Natural killer cell (primary cell): ENCODE results near the gene VPS45. TPM values are rescaled to one million over a fixed set of nuclear protein-coding genes. Genes with fewer than 3 reads are reported as not detected.

ENCODE experiments used
- ATAC-seq, 3 donors: fragments of 150-1000 bp in 2 of 3; fragments of 200-7000 bp in 1 of 3; cut with Tn5 transposase; 1 replicate in 1 of 3; 2 replicates in 2 of 3; pipeline ENCODE4 v1.10.0; 2021; ENCODE audit warnings: mild to moderate bottlenecking in 2 of 3, moderate library complexity in 2 of 3
- DNase-seq, 2 donors: peaks; one replicate each; pipeline versions ENCODE4 v3.0.0 to v3.0.0-alpha.2; 2013 to 2021; ENCODE audit warnings: mixed read lengths in 1 of 2
- H3K27ac ChIP-seq: one replicate; pipeline ENCODE4 v1.5.1; 2013; ENCODE audit warnings: mild to moderate bottlenecking, low read length
- H3K27me3 ChIP-seq: one replicate; pipeline ENCODE4 v1.6.1; 2013; ENCODE audit warnings: low read length; ENCODE audit not compliant: control insufficient read depth, insufficient read depth
- H3K36me3 ChIP-seq: one replicate; pipeline ENCODE4 v1.6.1; 2013; ENCODE audit warnings: low read length; ENCODE audit not compliant: control insufficient read depth, insufficient read depth
- H3K4me1 ChIP-seq: one replicate; pipeline ENCODE4 v1.6.1; 2013; ENCODE audit warnings: low read length; ENCODE audit not compliant: control insufficient read depth, insufficient read depth
- H3K4me3 ChIP-seq: one replicate; pipeline ENCODE4 v1.5.1; 2013; ENCODE audit warnings: low read length
- H3K9me3 ChIP-seq: one replicate; pipeline ENCODE4 v1.6.1; 2013; ENCODE audit warnings: low read length; ENCODE audit not compliant: control insufficient read depth, insufficient read depth
- H3K27ac Mint-ChIP-seq, 2 donors: one replicate each; pipeline ENCODE4 v1.8.0; 2022; ENCODE audit warnings: mild to moderate bottlenecking in 2 of 2, mixed read lengths in 2 of 2, moderate library complexity in 1 of 2
- H3K27me3 Mint-ChIP-seq, 2 donors: one replicate each; pipeline ENCODE4 v1.8.0; 2022; ENCODE audit warnings: low read depth in 2 of 2, mixed read lengths in 2 of 2
- H3K36me3 Mint-ChIP-seq: one replicate; pipeline ENCODE4 v1.8.0; 2022; ENCODE audit warnings: mixed read lengths
- H3K4me1 Mint-ChIP-seq, 2 donors: one replicate each; pipeline ENCODE4 v1.8.0; 2022; ENCODE audit warnings: mixed read lengths in 2 of 2
- H3K4me3 Mint-ChIP-seq: one replicate; pipeline ENCODE4 v1.8.0; 2022; ENCODE audit warnings: mild to moderate bottlenecking, moderate library complexity, mixed read lengths
- H3K9me3 Mint-ChIP-seq, 2 donors: one replicate each; pipeline ENCODE4 v1.8.0; 2022; ENCODE audit warnings: mixed read lengths in 2 of 2
- CTCF ChIP-seq: fragments of 200-600 bp; IDR thresholded peaks from one replicate; pipeline ENCODE4 v1.8.0; 2022; ENCODE audit warnings: antibody characterized with exemption
- whole genome bisulfite sequencing: methylation state at CpG from one replicate; pipeline ENCODE4 v1.1.7; 2013; ENCODE audit warnings: missing lambda C conversion rate; ENCODE audit not compliant: insufficient coverage; 5-methylcytosine and 5-hydroxymethylcytosine counted together
- intact Hi-C: fragments of 100-400 bp; cut with micrococcal nuclease; formaldehyde crosslinking; loops from one replicate; pipeline ENCODE4 v1.14.2; 2022
- total RNA-seq, 4 donors: library from RNA; stranded (reverse); fragments of 120-200 nt in 1 of 4; gene quantifications; one replicate each; pipeline versions ENCODE4 v1.2.3 to v1.2.4, GENCODE V29; 2013 to 2022

The VPS45 gene
- total RNA-seq, 3 donors from 2014 or later (not counting 1 experiment from before 2014, with no cell fraction given), result 28.8 to 41.1 (median 33.0) TPM

- peaks cover 13 to 28% of the 10 kb centered on the region in 2 donors for H3K4me1 Mint-ChIP-seq
- H3K27me3 Mint-ChIP-seq, result peaks cover 0 to 2% of the 10 kb centered on the region in 2 donors
- H3K4me3 ChIP-seq, result no peak overlapping the region
- no peaks in the 10 kb centered on the region for H3K9me3 Mint-ChIP-seq
- H3K9me3 ChIP-seq, result no peaks in the 10 kb centered on the region
- H3K4me1 ChIP-seq, result peaks cover 55% of the 10 kb centered on the region
- DNase-seq (no peak), ATAC-seq (no peak)
- no peak for TF ChIP-seq CTCF
- WGBS, result 90% methylated on average over 5 of the region's 5 CpGs
- no peak overlapping the region for H3K4me3 Mint-ChIP-seq
- intact Hi-C loops, result no loop called here
- peaks cover 6% of the 10 kb centered on the region for H3K36me3 ChIP-seq
- H3K36me3 Mint-ChIP-seq, result no peaks in the 10 kb centered on the region
- no peak overlapping the region for H3K27ac ChIP-seq
- no peak overlapping the region for H3K27ac Mint-ChIP-seq
- H3K27me3 ChIP-seq, result no peaks in the 10 kb centered on the region
Observed at GRCh38 chr1:150164224-150164623, 96.6 kb downstream of the VPS45 start.

- peak overlapping the region; percentile 14 for H3K27ac ChIP-seq
- H3K4me3 ChIP-seq, result no peak overlapping the region
- no peaks in the 10 kb centered on the region for H3K27me3 ChIP-seq
- no peak for DNase-seq
- H3K36me3 Mint-ChIP-seq, result no peaks in the 10 kb centered on the region
- peaks cover 0 to 2% of the 10 kb centered on the region in 2 donors for H3K27me3 Mint-ChIP-seq
- intact Hi-C loops, result no loop called here
- H3K36me3 ChIP-seq, result peaks cover 2% of the 10 kb centered on the region
- no peaks in the 10 kb centered on the region for H3K9me3 ChIP-seq
- TF ChIP-seq CTCF, result no peak
- 88% methylated on average over 4 of the region's 5 CpGs for WGBS
- H3K27ac Mint-ChIP-seq, result no peak overlapping the region
- H3K9me3 Mint-ChIP-seq, result no peaks in the 10 kb centered on the region
- ATAC-seq, result no peak
- H3K4me1 Mint-ChIP-seq, result peaks cover 13 to 28% of the 10 kb centered on the region in 2 donors
- H3K4me3 Mint-ChIP-seq, result no peak overlapping the region
- peaks cover 50% of the 10 kb centered on the region for H3K4me1 ChIP-seq
Observed at GRCh38 chr1:150164779-150165178, 97.2 kb downstream of the VPS45 start.

- Mint-ChIP-seq H3K4me3 (no peak overlapping the region), H3K36me3 (no peaks in the 10 kb centered on the region), H3K9me3 (no peaks in the 10 kb centered on the region), H3K4me1 (peaks cover 12 to 22% of the 10 kb centered on the region in 2 donors), H3K27me3 (peaks cover 0 to 2% of the 10 kb centered on the region in 2 donors), H3K27ac (no peak overlapping the region)
- peak; percentile 31 for TF ChIP-seq CTCF
- H3K4me3 ChIP-seq, result no peak overlapping the region
- ATAC-seq (peak in 2 of 3 donors; percentile 45 to 59), DNase-seq (peak in 1 of 2 donors; percentile 72)
- no peaks in the 10 kb centered on the region for H3K9me3 ChIP-seq
- 78% methylated on average over 14 of the region's 14 CpGs for WGBS
- no peaks in the 10 kb centered on the region for H3K27me3 ChIP-seq
- intact Hi-C loops, result no loop called here
- H3K4me1 ChIP-seq, result peaks cover 41% of the 10 kb centered on the region
- H3K27ac ChIP-seq, result peak overlapping the region; percentile 6
- H3K36me3 ChIP-seq, result no peaks in the 10 kb centered on the region
Observed at GRCh38 chr1:150165622-150166612, 98.3 kb downstream of the VPS45 start.
